Activated CD8-positive, alpha-beta memory T cell treated with anti-CD3 and anti-CD28 coated beads, Interleukin-2, amount 50 U/mL, for 1 hour (primary cell): ENCODE data around the gene SBF2.
"Not testable (repeated sequence)": the region's sequence is repeated elsewhere in the genome, so short reads cannot be mapped to it uniquely, and the experiment has no call there.

Source experiments
- DNase-seq: peaks from one replicate; pipeline ENCODE4 v3.0.0-alpha.2; 2020; ENCODE audit errors: extremely low read depth

Gene SBF2

DNA sequence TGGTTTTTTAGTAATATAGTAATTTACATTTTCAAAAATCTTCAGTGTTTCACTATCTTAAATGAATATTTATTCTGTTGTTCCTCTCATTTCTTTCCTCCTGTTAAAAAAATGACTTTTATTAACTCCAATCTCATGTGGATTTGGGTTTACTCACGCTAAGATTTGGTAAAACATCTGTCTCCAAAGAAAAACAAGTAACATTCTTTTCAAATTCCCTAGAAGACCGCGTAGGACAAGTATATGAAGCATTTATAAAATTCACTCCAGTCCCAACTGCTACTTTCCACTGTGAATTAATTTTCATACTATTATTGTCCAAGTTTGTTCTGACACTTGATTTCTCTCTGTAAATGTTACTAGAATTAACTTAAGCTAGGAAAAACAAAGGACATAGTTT is 26.2 kb downstream of the SBF2 start:
- DNase-seq, result no peak

DNA sequence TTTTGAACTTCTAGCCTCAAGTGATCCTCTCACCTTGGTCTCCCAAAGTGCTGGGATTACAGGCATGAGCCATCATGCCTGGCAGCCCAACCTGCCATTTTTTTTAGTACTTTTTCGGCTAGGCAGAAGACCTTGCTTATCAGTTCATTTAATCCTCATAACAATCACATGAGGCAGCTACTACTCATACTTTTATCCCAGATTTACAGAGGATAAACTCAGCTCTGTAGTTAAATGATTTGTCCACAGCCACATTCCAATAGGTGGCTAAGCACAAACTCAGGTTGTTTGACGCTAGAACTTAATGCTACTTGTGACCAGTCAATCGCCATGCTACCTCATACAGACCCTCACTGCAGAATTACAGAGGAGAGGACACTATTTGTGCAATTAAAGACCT is 28.1 kb downstream of the SBF2 start:
- no peak for DNase-seq

DNA sequence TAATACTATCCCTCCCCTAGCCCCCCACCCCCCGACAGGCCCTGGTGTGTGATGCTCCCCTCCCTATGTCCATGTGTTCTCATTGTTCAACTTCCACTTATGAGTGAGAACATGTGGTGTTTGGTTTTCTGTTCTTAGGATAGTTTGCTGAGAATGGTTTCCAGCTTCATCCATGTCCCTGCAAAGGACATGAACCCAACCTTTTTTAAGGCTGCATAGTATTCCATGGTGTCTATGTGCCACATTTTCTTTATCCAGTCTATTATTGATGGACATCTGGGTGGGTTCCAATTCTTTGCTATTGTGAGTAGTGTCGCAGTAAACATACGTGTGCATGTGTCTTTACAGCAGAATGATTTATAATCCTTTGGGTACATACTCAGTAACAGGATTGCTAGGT is 29.3 kb downstream of the SBF2 start:
- DNase-seq, result not testable (repeated sequence)

DNA sequence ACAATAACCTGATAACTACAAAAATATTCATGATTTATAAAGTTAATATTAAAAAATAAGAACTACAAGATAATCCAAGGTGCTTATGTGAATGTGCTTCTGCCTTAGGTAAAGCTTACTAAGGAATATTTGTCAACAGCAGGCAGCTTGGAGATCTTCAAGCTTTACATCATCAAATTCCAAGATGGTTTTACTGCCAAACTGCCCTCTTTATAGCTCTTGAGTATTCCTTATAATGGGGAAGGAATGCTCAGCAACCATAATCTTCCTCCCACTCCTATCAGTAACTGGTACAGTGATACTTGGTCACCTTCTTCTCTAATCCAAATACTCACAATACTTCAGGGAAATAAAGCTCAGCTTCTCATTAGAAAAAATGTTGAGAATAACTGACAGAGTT is 30.1 kb downstream of the SBF2 start:
- DNase-seq, result no peak

DNA sequence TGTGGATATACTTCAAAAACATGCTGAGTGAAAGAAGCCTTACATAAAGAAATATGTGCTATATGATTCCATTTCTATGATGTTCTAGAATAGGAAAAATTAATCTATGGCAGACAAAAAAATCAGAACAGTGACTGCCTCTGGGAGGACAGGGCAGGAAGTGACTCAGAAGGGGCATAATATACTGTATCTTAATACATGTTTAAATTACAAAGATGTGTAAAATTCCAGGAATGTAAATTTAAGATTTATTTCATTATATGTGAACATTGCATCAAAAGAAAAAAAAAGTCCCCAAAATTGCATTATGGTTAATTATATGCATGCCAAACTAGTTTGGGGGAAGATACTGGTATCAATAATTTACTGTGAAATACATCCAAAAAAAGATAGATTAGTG is 32.2 kb downstream of the SBF2 start:
- DNase-seq, result no peak

DNA sequence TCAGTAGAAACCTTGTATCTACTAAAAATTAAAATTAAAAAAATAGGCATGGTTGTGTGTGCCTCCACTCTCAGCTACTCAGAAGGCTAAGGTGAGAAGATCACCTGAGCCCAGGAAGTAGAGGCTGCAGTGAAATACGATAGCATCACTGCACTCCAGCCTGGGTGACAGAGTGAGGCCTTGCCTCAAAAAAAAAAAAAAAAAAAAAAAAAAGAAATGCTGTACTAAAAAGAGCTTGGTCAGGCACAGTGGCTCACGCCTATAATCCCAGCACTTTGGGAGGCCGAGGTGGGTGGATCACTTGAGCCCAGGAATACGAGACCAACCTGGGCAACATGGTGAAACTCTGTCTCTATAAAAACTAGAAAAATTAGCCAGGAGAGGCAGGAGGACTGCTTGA is 36.5 kb downstream of the SBF2 start:
- DNase-seq, result no peak

DNA sequence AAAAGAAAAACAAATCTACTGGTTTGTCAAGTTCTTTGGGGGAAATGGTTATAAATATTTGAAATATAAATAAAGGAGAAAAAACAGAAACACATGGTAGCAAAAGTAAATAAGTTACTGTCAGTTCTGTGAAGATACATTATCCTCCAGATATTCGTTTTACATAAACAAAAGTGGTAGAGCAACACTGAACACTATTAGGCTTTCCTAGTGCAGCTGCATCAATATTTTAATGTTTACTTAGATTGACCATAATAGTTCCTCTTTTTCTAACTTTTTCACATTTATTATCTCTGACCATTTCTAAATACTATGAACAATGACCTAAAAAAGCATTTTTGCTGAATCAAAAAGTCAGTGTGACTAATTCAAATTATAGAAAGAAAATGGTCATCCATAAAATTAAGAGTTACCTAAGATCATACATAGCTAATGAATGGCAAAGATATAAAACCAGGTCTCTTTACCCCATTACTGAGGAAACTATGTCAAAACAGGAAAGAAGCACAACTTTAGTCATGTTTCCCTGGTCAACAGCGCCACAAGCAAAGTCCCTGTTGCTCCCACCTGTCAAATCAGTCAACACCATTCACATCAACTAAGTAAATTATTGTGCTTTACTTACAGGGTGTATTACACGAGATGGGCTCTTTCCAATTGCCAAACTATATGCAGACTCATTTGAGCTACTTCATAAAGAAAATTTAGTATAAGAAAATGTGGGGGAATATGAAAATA is 38.5 kb downstream of the SBF2 start:
- DNase-seq, result no peak

DNA sequence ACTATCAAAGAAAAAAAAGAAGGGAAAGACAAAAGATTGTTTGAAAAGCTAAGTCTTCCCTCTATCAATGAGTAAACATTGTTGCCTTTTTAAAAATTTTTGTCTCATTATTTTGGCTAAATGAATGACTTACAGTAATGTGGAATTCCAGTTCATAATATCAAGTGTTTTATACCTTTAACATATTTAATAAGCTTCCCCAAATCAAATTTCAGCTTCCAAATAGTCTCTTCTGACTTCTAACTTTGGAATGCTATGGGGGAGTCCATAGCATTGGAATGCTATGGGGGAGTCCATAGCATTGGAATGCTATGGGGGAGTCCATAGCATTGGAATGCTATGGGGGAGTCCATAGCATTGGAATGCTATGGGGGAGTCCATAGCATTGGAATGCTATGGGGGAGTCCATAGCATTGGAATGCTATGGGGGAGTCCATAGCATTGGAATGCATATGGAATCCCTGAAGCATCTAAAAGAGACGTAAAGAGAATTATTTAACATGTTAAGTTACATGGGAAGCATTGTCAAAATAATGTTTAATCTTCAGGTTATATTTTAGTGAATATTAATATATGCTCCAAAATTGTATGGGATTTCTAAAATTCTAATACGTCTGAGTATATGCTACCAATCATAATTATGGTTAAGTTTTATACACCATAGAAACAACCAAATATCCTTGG is 44.4 kb downstream of the SBF2 start:
- DNase-seq, result not testable (repeated sequence)

DNA sequence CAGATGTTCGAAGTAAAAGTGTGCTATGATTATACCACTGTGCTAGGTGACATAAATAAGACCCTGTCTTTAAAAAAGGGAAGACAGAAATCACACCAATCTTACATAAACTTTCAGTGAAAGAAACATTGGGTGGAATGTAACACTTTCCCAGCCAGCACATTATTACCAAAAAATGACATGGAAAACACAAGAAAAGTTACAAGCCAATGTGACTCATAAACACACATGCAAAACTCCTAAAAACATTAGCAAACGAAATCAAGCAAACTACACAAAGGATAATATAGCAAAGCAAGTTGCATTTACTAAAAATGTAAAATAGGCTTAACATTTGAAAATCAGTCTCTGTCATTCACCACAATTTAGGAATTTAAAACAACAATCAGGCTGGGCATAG is 47.0 kb downstream of the SBF2 start:
- no peak for DNase-seq

DNA sequence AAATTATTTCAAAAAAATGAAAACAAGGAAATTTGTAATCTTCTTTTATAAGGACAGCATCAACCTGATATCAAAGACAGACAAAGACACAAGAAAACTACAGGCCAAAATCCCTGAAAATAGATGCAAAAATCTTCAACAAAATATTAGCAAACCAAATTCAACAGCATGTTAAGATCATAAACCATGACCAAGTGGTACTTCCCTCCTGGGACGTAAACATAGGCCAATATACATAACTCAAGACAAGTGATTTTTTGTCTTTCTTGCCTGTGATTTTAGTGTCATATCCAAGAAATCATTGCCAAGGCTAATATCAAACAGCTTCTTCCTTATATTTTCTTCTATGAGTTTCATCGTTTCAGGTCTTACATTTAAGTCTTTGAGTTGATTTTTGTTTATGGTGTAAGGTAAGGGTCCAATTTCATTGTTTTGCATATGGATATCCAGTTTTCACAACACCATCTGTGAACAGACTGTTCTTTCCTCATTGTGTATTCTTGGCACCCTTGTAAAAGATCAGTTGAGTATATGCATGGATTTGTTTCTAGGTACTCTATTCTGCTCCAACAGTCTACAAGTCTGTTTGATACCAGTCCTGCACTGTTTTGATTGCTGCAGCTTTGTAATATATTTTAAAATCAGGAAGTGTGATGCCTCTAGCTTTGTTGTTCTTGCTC is 50.0 kb downstream of the SBF2 start:
- no peak for DNase-seq

DNA sequence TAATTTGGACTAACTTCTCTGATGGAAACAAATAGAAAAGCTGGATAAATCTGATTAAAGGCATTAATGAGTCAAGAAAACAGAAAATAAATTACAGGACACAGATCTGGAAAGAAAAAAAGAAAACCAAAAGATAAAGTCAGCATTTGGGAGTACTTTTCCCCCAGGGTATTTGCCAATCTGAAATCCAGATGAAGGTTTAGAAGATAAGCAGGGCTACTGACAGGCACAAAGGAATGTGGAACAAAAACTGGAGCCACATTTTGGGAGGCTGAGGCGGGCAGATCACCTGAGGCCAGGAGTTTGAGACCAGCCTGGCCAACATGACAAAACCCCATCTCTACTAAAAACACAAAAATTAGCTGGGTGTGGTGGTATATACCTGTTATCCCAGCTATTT is 57.2 kb downstream of the SBF2 start:
- no peak for DNase-seq

DNA sequence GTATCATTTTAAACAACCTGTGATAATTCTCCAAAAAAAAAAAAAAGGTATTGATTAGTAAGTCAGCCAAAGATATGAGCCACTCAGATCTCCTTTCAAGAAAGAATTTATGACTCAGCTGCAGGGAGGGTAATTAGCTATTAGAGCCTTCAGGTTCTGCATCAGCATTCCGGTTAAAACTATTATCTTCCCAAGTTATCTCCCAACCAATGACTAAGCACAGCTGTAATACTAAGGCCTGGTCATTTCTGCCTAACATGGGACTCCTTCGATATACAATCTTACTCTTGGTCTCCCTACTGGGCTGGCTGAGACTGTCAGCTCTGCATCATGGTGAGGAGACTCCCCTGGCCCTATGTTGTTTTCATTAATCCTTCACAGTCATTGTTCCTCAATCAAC is 60.4 kb downstream of the SBF2 start:
- DNase-seq, result no peak

DNA sequence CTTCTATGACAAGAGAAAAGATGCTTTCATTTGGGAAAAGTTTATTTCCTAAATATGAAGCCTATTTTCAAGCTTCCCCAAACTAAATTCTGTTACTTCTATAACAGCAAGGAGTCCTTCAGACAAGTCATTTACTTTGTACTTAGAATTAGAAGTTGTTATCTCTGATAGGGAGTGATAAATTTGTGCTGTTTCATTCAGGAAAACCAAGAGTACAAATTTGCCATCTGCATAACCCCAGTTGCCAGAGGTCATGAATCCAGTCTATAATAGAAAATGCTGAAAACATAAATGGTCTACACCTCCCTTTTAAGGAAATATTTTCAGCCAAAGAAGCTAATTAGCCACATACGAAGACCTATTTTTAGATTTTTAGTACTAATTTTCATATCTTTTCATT is 61.3 kb downstream of the SBF2 start:
- no peak for DNase-seq

DNA sequence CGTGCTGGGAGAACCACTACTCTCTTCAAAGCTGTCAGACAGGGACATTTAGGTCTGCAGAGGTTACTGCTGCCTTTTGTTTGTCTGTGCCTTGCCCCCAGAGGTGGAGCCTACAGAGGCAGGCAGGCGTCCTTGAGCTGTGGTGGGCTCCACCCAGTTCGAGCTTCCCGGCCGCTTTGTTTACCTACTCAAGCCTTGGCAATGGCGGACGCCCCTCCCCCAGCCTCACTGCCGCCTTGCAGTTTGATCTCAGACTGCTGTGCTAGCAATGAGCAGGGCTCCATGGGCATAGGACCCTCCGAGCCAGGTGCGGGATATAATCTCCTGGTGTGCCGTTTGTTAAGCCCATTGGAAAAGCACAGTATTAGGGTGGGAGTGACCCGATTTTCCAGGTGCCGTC is 62.2 kb downstream of the SBF2 start:
- not testable (repeated sequence) for DNase-seq

DNA sequence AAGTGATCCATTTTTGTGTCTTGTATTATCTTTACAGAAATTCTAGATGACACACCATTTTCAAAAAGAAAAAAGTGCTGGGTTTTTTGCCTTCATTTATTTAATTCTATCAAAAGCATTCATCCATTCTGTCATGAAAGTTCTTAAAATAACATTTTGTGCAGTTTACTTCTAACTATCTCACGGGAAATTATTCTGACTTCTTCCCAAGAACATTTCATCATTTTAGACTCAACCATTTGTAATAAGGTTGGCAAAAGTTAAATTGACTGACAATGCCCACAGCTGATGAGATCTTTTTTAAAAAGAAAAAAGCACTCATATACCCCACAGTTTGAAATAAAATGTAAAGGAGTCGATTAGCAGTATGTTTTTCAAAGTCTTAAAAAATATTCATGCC is 68.5 kb downstream of the SBF2 start:
- no peak for DNase-seq

DNA sequence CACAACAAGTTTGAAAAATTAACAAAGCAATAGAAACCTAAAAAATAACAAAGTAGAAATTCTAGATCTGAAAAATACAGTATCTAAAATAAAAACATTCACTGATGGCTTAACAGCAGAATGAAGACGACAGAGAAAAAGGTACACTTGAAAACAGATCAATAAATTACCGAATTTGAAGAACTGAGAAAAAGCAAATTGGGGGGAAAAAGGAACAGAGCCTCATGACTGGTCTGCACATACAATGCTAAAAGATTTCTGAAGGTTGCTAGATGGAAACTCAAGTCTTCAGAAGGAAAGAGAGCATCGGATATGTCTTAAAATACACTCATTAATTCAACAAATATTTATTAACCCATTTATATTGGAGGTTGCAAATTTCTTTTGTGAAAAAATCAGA is 71.6 kb downstream of the SBF2 start:
- DNase-seq, result no peak

DNA sequence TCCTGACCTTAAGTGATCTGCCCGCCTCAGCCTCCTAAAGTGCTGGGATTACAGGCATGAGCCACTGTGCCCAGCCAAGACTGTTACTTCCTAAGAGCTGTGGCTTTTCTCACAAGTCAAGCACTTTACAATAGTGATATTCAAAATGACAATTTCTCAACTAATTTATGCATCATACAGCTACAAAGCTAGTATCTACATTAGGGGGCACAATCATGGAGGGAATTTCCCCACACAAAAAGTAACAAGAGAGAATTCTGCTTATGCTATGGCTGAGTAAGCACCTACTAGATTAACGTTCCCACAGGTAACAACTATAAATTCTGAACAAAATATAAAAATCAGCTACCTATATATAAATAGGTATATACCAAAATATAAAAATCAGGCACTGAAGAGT is 72.7 kb downstream of the SBF2 start:
- no peak for DNase-seq

DNA sequence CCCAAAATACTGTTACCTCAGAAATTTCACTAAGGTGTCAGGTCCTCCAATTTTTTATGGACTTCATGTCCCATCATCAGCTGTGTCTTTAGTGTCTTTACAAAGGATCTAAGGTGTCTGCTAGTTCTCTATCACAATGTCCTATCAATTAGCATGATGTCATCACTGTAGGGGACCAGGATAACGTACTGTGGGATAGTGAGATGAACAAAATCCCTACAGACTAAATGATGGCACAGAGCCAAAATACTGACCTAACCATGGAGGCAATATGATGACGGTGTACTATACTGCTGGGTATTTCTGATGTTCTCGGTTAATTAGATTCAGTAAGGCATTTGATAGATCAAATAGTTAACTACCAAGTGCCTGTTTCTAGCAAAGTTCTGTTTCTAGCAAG is 82.5 kb downstream of the SBF2 start:
- no peak for DNase-seq

DNA sequence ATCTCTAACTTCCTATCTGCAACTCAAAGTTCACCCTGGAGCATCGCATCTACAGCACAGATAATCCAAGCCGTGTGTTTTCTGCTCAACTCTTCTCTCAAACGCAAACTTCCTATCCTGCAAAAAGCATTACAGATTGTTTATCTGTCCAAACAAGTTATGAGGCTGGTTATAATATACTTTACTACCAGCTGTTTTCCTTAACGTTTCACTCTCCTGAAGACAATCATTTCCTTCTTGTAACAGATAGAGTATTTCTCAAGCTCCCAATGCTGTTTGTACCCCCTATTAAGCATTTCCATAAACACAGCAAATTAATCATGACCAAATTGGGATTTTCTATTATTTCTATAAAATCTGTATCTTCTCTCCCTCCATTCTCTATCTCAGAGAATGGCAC is 84.7 kb downstream of the SBF2 start:
- no peak for DNase-seq

DNA sequence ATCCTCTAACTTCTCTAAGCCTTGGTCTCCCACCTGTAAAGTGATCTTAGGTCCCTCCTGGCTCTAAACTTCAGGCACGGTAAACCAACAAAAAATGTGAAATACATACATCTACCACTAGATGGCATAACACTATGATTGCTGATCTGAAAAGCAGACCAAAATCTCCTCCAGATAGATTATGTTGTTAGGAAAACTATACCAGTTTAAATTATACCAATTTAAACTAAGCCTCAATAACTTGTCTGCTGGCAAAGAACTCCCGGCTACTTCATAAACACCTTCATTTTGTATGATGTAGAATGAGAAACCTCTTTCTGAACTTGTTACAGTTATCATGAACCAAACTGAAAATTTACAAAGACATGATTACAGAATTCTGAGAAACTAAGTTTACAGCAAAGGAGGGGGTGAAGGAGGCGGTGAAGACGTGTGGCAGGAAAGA is 85.9 kb downstream of the SBF2 start:
- DNase-seq, result no peak

DNA sequence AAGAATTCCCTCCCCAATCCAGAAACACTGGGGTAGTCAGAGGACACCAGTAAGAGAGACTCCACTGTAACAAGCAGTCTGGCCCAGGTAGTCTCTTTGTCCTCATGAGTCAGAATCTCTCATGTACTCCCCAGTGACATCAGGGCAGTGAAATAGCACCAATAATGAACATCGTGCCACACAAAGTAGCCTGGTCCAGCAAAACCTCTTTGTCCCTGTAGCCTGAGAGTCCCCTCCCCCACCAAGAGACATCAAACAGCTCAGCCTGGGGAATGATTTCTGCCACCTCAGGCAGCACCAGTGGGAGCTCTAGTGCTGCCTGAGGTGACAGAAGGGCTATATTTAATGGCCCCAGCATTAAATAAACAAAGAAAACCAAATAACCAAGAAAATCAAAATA is 88.1 kb downstream of the SBF2 start:
- no peak for DNase-seq

DNA sequence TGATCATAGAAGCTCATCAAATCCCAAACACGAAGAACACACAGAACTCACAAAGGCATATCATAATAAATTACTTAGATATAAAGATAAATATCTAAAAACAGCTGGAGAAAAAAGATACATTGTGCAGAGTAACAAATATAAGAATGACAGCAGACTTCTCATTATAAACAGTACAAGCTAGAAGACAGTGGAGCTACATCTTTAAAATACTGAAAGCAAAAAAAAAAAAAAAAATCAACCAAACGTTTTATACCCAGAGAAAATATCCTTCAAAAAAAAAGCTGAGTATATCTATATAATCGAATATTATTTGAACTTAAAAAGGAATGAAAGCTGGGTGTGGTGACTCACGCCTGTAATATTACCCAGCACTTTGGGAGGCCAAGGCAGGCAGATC is 90.0 kb downstream of the SBF2 start:
- DNase-seq, result no peak

DNA sequence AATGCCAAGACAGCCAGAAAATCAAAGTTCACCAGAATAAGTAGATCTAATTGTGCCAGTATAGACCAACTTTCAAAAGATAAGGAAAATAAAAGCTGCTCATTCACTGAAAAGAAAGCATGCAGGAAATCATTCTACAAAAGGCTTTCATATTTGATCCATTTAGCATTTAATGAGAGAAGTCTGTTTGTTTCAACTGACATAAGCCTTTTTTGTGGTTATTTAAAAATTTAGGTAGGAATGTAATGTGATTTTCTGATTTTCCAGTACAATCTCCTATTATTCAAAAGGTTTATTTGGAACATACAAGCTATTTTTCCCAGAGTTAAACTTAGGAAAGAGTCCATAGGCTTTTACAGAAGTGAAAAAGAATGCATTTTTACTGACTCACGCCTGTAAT is 92.7 kb downstream of the SBF2 start:
- no peak for DNase-seq
